Esophagus squamous epithelium (tissue), 5 donors: Measurements from ENCODE around the gene RTL10. TPM values are rescaled to one million over a fixed set of nuclear protein-coding genes. Genes with fewer than 3 reads are reported as not detected.
"Not testable (repeated sequence)": the region's sequence is repeated elsewhere in the genome, so short reads cannot be mapped to it uniquely, and the experiment has no call there.

Source experiments
- DNase-seq: peaks from one replicate; lab custom pipeline; 2025; lab: John Stamatoyannopoulos, UW
- H3K27ac ChIP-seq, 4 donors: fragments of 200-600 bp; sonication (generic); one replicate each; pipeline ENCODE4 v1.5.1; 2016 to 2019; ENCODE audit warnings: mild to moderate bottlenecking in 1 of 4
- H3K27me3 ChIP-seq, 4 donors: fragments of 200-600 bp; sonication (generic); 1 replicate in 3 of 4; 2 replicates in 1 of 4; pipeline versions ENCODE4 v1.5.1 to v1.6.0; 2017 to 2021; ENCODE audit warnings: antibody characterized with exemption in 1 of 4
- H3K36me3 ChIP-seq, 3 donors: fragments of 200-600 bp; sonication (generic); one replicate each; pipeline ENCODE4 v1.5.1; 2016 to 2019
- H3K4me1 ChIP-seq, 3 donors: fragments of 200-600 bp; sonication (generic); one replicate each; pipeline ENCODE4 v1.5.1; 2017 to 2019
- H3K4me3 ChIP-seq, 4 donors: fragments of 200-600 bp; sonication (generic); 1 replicate in 3 of 4; 2 replicates in 1 of 4; pipeline ENCODE4 v1.5.1; 2016 to 2019; ENCODE audit warnings: mild to moderate bottlenecking in 2 of 4, moderate library complexity in 1 of 4
- H3K9me3 ChIP-seq, 3 donors: fragments of 200-600 bp; sonication (generic); one replicate each; pipeline ENCODE4 v1.5.1; 2016 to 2019
- CTCF ChIP-seq, 6 experiments: fragments of 450-650 bp in 4 of 6; fragments of 200-600 bp in 2 of 6; sonication (generic) in 2 of 6; IDR thresholded peaks; one replicate each; pipeline ENCODE4 v1.5.1; 2016 to 2019; ENCODE audit warnings: antibody characterized with exemption in 6 of 6, mild to moderate bottlenecking in 4 of 6, moderate library complexity in 4 of 6
- POLR2A ChIP-seq, 4 donors: fragments of 450-650 bp; IDR thresholded peaks; one replicate each; pipeline ENCODE4 v1.6.1; 2017; ENCODE audit warnings: antibody characterized with exemption in 4 of 4, mild to moderate bottlenecking in 4 of 4, moderate library complexity in 3 of 4
- WGBS, 2 donors: methylation state at CpG; one replicate each; pipeline ENCODE4 v1.1.5; 2018; 5-methylcytosine and 5-hydroxymethylcytosine counted together
- intact Hi-C: fragments of 100-400 bp; cut with DNase I; formaldehyde crosslinking; loops from one replicate; pipeline ENCODE4 v1.15.0; 2022
- total RNA-seq, 4 donors: library from RNA; depleted of rRNA; stranded (reverse); fragments of >200 nt; gene quantifications; one replicate each; pipeline ENCODE4 v1.1.0, GENCODE V29; 2016
- donor health status: DM: yes; HTN: yes; CAD: no.

RTL10 gene
- total RNA-seq, 4 donors from 2014 or later = 9.4 to 18.2 (median 11.4) TPM

GRCh38 chr22:19840059-19840458 is 14.6 kb downstream of the RTL10 start:
- Histone ChIP-seq H3K4me1 (peaks cover 16 to 35% (median 22%) of the 10 kb centered on the region in 3 donors), H3K9me3 (no peaks in the 10 kb centered on the region), H3K36me3 (no peaks in the 10 kb centered on the region), H3K27ac (no peak overlapping the region), H3K27me3 (no peaks in the 10 kb centered on the region), H3K4me3 (no peak overlapping the region)
- no peak for DNase-seq
- no peak for TF ChIP-seq CTCF (IDR thresholded peaks at IDR 0.05)
- no peak for TF ChIP-seq POLR2A (IDR thresholded peaks at IDR 0.05)
- WGBS, 2 donors = 76 to 86% methylated on average over 3 to 4 of the region's 4 CpGs
- intact Hi-C loops = no loop called here

DNA sequence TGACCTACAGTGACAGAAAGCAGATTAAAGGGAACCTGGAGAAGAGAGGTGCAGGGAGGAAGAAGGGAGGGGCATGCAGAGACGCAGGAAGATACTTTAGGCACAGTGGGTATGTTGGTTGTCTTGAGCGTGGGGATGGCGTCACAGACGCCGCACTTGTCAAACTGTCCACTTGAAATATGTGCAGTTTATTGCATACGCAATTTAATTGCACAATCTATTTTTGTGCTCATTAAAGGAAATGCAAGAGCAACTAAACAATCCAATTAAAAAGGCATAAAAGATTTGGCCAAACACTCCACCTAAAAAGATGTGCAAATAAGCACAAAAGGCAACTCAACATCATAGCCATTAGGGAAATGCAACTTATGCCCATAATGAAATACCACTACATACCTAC is 16.8 kb downstream of the RTL10 start:
- H3K4me3 ChIP-seq = no peak overlapping the region
- intact Hi-C loops = no loop called here
- TF ChIP-seq POLR2A (IDR thresholded peaks at IDR 0.05) = no peak
- no peak for TF ChIP-seq CTCF (IDR thresholded peaks at IDR 0.05)
- no peaks in the 10 kb centered on the region for H3K9me3 ChIP-seq
- no peak for DNase-seq
- H3K27ac ChIP-seq = no peak overlapping the region
- 83 to 90% methylated on average over 6 of the region's 6 CpGs for WGBS, 2 donors
- no peaks in the 10 kb centered on the region for H3K36me3 ChIP-seq
- peaks cover 0 to 18% (median under 1%) of the 10 kb centered on the region in 3 donors for H3K4me1 ChIP-seq
- no peaks in the 10 kb centered on the region for H3K27me3 ChIP-seq

GRCh38 chr22:19836512-19836911 is 18.2 kb downstream of the RTL10 start:
- Histone ChIP-seq H3K27me3 (no peaks in the 10 kb centered on the region), H3K9me3 (no peaks in the 10 kb centered on the region), H3K4me3 (no peak overlapping the region), H3K27ac (no peak overlapping the region), H3K4me1 (peaks cover 0 to 14% (median 0%) of the 10 kb centered on the region in 3 donors), H3K36me3 (no peaks in the 10 kb centered on the region)
- TF ChIP-seq POLR2A (IDR thresholded peaks at IDR 0.05) = no peak
- TF ChIP-seq CTCF (IDR thresholded peaks at IDR 0.05) = no peak
- no peak for DNase-seq
- intact Hi-C loops = no loop called here

DNA sequence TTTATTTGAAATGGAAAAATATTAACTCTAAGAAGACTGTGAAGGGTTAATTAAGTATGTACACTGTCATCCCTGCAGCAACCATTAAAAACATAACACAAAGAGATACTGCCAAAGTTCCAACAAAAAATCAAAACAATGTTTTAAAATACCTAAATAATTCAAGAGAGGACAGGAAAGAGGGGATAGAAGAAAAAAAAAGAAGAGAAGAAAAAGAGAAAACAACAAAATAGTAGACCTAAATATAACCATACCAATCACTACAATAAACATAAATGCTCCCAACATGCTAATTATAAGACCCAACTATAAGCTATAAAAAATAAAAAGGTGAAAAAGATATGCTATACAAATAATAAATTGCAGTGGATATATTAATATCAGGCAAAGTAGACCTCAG is 20.1 kb downstream of the RTL10 start:
- no peak for TF ChIP-seq CTCF (IDR thresholded peaks at IDR 0.05)
- no peak for TF ChIP-seq POLR2A (IDR thresholded peaks at IDR 0.05)
- intact Hi-C loops = no loop called here
- no peak overlapping the region for H3K27ac ChIP-seq
- H3K4me1 ChIP-seq = peaks cover 0 to 14% (median 0%) of the 10 kb centered on the region in 3 donors
- H3K4me3 ChIP-seq = no peak overlapping the region
- H3K9me3 ChIP-seq = no peaks in the 10 kb centered on the region
- H3K36me3 ChIP-seq = no peaks in the 10 kb centered on the region
- no peak for DNase-seq
- H3K27me3 ChIP-seq = no peaks in the 10 kb centered on the region

DNA sequence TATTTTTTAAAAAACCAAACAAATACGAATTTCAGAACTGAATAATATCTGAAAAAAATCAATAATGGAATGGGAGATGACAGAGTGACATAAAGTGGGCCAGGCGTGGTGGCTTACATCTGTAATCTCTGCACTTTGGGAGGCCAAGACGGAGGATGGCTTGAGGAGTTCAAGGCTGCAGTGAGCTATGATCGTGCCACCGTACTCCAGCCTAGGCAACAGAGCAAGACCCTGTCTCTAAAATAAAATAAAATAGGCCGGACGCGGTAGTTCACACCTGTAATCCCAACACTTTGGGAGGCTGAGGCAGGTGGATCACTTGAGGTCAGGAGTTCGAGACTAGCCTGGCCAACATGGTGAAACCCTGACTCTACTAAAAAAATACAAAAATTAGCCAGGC is 21.3 kb downstream of the RTL10 start:
- peaks cover 0 to 14% (median 0%) of the 10 kb centered on the region in 3 donors for H3K4me1 ChIP-seq
- intact Hi-C loops, H3K9me3 ChIP-seq, H3K27ac ChIP-seq, DNase-seq, H3K27me3 ChIP-seq, H3K36me3 ChIP-seq, H3K4me3 ChIP-seq: not testable (repeated sequence)
- WGBS, 2 donors = 81 to 82% methylated on average over 9 of the region's 9 CpGs

- Histone ChIP-seq H3K27ac (no peak overlapping the region), H3K27me3 (no peaks in the 10 kb centered on the region), H3K4me3 (no peak overlapping the region), H3K4me1 (peaks cover 0 to 18% (median 0%) of the 10 kb centered on the region in 3 donors), H3K36me3 (no peaks in the 10 kb centered on the region), H3K9me3 (no peaks in the 10 kb centered on the region)
- intact Hi-C loops = no loop called here
- no peak for TF ChIP-seq CTCF (IDR thresholded peaks at IDR 0.05)
- no peak for TF ChIP-seq POLR2A (IDR thresholded peaks at IDR 0.05)
- WGBS, 2 donors = 34 to 55% methylated on average over 7 of the region's 7 CpGs
- DNase-seq = no peak
Measured at GRCh38 chr22:19832476-19833108, 22.1 kb downstream of the RTL10 start.

DNA sequence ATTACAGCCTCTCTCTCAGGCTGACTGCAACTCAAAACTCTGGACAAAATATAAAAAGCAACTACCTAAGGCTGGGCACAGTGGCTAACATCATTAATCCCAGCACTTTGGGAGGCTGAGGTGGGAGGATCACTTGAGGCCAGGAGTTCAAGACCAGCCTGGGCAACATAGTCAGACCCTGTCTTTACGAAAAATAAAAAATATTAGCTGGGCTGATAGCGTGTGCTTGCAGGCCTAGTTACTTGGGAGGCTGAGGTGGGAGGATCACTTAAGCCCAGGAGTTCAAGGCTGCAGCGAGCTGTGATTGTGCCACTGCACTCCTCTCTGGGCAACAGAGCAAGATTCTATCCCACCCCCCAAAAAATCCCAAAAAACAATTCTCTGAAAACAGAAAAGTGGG is 22.7 kb downstream of the RTL10 start:
- 73% methylated on average over 3 of the region's 3 CpGs for WGBS, 2 donors
- H3K27me3 ChIP-seq, H3K36me3 ChIP-seq, H3K27ac ChIP-seq, DNase-seq, H3K9me3 ChIP-seq, intact Hi-C loops, H3K4me3 ChIP-seq: not testable (repeated sequence)
- peaks cover 0 to 24% (median 0%) of the 10 kb centered on the region in 3 donors for H3K4me1 ChIP-seq
